GM19438 (cell line): ENCODE results near the gene CUL4A.
"Not testable (repeated sequence)": the region's sequence is repeated elsewhere in the genome, so short reads cannot be mapped to it uniquely, and the experiment has no call there.

Experiments
- ATAC-seq: cut with Tn5 transposase; IDR thresholded peaks from one replicate; pipeline ENCODE4 v1.9.1; 2021; ENCODE audit warnings: low read depth; ENCODE audit not compliant: unreplicated experiment

CUL4A gene

DNA sequence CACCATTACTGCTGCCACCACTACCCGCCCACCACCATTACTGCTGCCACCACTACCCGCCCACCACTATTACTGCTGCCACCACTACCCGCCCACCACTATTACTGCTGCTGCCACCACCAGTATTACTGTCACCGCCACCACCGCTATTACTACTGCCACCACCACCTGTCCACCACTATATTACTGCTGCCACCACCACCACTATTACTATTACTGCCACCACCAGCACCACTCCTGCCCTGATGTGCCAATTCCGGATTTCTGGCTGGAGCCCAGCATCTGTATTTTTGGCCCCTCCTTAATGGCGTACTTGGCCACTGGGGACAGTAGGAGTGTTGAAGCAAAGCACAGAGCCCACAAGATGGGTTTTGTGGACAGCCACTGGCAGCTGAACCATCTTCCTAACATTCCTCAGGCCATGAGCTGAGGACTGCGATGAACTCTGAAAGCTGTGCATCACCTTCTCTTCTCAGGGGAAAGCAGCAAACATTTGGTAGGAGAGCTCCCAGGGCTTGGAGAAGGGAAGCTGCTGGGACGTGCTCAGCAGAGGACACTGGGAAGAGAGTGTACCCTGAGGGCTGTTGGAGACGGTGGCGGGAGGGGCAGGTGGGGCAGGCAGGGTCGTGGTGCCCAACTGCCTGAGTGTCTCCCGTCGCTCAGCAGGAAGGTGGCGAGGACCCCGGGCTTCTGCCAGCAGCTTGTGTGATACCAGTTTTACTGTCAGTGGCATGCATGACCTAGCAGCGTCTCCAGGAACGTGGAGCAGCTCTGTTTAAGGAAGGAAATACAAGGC lies 23.0 kb downstream of the CUL4A start:
- ATAC-seq, result no peak

DNA sequence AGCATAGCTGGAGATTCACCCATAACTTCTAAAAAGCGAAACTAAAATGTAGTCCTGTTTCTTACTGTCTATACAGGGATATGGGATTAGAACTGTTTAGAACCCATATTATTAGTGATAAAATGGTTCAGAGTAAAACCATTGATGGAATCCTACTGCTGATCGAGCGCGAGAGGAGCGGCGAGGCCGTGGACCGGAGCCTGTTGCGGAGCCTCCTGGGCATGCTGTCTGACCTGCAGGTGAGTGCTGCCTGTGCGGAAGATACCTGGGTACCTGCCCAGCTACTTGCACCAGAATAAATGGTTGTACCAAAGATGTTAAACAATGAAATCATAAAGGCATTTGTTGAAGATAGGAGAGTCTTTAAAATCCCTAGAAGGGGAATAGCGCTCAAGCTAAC lies 23.7 kb downstream of the CUL4A start:
- ATAC-seq, result no peak

DNA sequence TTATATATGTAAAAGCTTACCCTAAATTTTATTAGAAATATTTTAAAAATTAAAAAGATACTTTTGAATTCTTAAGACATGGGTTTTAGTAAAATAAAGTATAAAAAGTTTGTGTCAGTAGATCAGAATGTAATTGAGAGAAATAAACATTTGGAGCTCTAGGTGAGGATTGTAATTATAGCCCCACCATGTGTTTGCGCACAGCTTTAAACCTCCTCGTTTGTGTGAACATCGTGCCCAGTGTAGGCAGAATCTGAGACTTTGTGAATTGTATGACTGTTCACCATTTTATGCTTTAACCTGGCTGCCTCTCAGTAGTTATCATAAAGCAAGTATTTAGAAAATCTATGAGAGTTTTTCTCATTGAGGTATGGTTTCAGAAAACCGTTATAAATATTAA lies 29.1 kb downstream of the CUL4A start:
- ATAC-seq, result no peak

DNA sequence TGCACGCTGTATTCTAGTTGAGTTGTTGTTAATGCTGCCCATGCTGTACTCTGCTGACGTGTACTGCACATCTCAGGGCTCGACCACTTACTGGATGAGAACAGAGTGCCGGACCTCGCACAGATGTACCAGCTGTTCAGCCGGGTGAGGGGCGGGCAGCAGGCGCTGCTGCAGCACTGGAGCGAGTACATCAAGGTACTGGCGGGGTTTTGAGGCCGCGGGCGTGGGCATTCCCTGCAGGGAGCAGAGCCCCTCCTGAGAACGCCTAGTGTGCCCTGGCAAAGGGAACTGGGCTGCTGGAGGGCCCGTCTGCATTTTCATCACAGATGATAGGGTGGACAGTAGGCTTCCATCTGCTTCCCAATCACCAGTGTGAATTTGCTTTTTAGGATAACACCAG lies 29.9 kb downstream of the CUL4A start:
- no peak for ATAC-seq

DNA sequence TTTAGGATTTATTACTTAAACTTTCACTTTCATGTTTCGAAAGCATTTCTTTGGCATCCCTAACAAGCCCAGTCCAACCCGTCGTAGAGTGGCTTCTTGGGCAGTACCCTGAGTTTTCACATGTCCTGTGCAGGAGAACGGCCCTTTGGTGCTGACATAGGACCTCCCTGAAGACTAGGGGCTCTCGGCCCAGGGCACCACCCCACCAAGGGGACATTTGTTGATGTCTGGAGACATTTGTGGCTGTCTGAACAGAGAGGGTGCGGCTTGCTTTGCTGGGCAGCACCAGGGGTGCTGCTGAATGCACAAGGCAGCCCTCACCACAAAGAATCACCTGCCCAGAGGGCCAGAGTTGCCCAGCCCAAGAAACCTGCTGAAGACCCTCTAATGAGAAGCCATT lies 30.6 kb downstream of the CUL4A start:
- no peak for ATAC-seq

DNA sequence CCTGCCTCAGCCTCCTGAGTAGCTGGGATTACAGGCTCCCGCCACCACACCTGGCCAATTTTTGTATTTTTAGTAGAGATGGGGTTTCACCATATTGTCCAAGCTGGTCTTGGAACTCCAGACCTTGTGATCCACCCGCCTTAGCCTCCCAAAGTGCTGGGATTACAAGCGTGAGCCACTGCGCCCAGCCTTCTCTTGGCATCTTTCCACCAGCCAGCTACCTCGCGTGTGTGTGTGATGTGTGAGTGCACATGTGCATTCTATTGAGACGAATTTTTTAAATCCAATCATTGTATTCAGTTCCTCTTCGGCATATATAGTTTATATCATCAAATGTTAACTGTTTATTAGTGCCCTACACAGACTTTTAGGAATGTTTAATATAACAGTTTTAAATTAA lies 32.2 kb downstream of the CUL4A start:
- not testable (repeated sequence) for ATAC-seq

DNA sequence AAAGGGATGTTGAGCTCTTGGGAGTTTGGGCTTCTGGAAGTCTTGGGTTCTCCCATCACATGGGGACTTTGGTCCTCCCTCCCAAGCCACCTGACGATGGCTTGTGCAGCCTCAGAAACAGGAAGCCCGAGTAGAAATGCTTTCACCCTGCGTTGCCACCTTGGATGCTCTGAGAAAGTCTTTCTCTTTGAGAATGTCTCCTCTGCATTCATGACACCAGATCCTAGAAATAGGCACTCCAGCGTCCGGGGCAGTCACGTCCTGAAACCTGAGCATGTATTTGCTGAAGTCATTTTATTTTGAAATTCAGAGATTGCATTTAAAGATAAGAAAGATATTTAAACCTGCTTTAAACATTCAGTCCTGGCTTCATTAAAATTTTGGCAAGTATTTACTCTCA lies 34.4 kb downstream of the CUL4A start:
- ATAC-seq, result no peak

DNA sequence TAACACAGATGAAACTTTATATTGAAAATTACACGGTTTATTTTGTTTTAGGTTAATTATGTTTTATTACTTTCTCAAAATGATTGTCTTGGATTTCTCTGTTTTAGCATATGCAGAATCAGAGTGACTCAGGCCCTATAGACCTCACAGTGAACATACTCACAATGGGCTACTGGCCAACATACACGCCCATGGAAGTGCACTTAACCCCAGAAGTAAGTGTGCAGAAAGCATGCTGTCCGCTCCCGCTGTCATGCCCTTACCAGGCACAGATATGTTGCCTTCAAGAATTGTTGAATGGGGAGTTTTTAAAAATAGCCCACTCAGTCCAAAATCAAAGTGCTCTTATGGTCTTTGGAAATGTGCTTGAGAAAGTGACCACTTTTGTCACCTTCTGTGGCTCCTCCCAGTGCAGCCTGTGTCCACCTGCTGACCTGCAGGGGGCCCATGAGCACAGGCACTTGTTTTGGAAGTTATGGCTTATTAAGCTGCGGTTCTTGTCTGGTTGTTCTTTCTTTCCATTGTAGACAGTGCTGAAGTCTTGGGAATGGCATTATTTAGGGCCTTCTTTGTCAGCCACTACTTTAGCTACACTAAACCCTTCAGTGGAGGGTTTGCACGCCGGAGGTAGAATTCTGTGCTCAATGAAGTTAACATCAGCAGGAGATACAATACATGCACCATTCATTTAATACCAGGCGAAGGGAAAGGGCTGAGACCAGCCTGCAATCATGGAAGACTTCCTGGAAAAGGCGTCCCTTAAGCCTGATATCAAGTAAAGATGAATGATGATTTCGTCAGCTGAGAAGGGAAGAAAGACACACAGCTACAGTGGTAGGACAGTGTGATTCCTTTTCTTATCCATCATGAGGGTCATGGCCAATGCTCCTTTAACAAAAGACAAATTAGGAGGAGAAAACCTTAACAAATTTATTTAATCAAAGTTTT lies 36.7 kb downstream of the CUL4A start:
- no peak for ATAC-seq

DNA sequence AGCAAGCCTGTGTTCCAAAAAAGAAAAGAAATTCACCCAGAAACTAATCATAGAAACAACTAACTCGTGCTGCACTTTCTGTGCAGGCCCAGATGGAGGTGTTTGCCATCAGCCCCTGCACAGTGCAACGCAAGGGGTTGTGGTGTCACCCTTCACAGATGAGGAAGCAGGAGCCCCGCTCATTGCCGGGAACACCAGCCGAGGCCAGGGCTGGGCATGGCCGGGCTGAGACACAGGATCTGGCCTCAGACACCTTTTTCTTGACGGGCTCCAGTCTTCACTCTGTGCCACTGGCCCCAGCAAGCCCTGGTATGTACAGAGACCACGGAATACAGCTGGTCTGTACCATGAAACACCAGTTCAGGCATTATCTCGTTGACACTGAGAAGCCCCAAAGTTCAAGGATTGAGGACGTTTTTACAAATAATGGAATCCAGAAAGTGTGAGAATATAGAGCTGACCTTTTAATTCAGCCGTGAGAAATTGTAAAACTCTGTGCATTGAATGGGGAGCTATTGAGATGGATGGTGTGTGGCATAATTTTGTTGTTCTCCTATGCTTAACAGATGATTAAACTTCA lies 43.2 kb downstream of the CUL4A start:
- ATAC-seq, result no peak

DNA sequence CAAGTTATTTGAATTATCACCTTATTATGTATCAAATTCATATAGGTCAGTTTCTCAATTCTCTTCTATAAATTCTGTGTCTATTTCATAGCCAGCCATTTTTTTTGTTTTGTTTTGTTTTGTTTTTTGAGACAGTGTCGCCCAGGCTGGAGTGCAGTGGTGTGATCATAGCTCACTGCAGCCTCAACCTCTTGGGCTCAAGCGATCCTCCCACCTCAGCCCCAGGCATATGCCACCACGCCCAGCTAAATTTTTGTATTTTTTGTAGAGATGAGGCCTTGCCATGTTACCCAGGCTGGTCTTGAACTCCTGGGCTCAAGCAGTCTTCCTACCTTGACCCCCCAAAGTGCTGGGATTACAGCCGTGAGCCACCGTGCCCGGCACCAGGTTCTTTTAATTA lies 48.5 kb downstream of the CUL4A start:
- ATAC-seq, result not testable (repeated sequence)

DNA sequence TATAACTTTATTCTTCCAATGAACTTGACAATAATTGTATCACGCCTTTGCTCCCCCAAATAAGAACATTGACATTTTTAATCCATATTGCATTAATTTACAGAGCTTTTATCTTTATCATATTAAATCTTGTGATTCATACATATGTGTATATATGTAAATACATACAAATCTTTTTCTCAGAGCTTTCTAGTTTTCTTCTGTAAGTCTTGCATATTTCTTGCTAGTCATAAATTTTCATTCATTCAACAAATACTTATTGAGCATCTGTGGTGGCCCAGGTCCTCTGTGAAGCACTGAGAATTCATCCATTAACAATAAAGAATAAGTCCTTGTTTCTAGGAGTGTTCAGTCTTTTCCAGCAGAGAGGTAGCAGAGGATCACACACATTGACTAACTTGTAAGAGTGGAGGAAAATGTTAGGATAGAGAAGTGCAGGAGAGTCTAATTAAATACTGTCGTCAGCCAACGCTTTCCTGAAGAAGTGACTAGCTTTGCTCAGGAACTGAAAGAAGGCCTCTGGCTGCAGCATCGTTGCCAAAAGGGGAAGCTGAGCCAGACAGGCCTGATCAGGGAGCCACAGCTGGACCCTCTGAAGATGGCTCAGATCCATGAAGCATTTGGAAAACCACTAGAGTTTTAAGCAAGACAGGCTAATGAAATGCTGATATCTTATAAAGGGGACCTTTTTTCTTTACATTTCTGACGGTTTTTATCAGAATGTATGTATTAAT lies 49.1 kb downstream of the CUL4A start:
- ATAC-seq, result no peak

DNA sequence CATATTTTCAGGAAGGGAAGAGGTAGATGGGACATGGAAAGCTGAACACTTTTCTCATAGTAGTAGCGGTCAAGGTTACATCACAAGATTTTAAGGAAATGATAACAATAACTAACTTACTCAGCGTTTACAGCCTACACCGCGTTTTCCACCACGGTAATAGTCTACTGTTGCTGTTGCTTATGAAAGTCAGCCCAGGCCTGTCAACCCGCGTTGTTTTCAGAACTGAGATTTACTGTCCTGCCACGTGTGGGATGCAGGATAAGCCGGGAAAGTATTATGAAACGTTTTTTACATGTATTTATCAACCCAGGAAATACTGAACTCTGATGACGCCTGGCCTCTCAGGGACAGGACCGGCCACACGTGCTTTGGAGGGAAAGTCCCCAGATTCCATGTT lies 51.6 kb downstream of the CUL4A start:
- no peak for ATAC-seq

DNA sequence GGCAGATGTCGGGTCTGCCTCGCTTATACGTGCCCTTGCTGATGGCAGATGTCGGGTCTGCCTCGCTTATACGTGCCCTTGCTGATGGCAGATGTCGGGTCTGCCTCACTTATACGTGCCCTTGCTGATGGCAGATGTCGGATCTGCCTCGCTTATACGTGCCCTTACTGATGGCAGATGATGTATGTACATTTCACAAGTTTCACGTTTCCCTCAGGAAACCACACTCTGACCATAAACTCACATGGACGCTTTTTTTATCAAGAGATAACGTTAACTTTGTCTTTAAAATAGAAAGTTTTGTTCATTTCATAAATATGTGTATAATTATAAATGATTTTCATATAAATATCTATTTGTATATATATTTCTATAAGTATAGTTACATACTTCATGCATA lies 53.6 kb downstream of the CUL4A start:
- ATAC-seq, result not testable (repeated sequence)

DNA sequence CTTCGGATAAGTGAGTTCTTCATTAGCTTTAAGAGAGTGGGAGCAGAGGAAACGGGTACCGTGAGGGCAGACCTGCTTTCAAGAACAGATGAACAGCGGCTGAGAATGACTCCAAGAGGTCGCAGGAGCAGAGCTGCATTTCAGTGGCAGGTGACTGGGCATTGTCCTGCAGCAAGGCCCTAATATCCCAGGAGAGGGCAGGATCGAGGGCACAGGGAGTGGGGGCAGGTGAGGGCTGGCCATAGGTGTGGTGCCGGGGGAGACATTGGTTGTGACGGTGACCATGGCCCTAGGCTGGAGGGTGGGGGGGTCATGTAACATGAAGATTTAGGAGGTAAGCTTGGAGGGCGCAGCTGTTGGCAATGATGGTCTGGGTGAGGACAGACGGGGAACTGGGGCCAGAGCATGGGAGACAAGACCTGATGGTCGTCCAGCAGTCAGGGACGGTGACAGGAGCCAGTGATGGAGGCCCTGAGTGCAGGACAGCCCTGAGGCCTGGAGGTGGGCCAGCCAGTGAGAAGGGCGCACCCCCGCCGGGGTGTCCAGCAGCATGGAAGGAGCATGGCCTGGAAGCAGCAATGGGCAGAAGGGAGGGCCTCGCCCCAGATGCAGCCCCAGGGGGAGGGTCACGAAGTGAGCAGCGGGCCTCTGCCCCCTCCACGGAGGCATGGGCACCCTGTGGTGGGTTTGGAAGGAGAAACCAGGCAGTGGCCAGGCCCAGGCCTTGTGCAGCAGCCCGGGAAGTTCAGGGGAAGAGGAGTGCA lies 58.4 kb downstream of the CUL4A start:
- ATAC-seq, result no peak

DNA sequence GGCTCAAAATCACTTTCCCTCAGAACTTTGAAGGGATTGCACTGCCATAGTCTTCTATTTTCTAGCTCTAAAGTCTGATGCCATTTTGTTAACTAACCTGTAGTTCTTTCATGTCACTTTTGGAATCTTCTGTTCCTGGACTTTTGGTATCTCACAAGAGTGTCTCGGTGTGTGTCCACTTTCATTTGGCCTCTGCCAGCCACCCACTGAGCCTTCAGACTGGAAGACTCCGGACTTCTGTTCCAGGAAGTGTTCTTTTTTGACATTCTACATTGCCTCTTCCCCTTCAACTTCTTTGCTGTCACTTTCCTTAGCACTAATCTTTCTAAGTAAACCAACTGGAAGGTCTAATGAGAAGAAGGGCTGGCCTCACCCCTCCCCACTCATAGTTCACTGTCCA lies 62.6 kb downstream of the CUL4A start:
- no peak for ATAC-seq

DNA sequence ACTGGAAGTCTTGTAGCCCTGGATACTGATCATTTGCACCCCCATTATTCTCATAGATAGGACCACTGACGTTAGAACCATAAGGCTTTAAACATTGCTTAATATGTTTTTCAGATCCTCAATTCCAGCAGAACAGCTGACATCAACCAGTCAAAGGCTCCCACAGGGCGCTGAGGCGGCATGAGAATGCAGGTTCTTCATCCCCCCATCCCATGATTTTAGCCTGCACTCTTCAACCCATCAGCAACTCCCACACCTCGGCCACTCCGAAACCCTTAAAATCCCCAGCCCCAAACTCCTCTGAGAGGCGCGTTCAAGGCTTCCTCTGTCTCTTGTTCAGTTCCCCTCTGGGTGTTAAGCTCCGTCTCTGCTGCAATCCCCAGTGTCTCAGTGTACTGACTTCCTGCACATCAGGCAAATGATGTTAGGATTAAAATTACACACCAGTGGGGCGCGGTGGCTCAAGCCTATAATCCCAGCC lies 63.3 kb downstream of the CUL4A start:
- ATAC-seq, result no peak

DNA sequence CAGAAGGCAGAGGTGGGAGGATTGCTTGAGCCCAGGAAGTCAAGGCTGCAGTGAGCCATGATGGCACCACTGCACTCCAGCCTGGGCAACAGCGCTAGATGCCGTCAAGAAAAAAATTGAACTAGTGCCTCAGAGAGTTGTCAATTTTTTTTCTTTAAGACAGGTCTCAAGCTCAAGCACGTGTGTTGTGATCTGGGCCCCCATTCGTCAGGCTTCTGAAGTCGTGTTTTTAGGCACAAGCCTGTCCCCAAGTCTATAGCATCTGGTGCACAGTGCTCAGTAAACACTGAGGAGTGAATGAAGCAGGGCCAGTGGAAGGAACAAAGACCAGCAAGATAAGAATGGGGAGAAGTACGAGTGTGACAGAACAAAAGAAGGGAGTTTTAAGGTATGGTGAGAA lies 63.9 kb downstream of the CUL4A start:
- ATAC-seq, result no peak

DNA sequence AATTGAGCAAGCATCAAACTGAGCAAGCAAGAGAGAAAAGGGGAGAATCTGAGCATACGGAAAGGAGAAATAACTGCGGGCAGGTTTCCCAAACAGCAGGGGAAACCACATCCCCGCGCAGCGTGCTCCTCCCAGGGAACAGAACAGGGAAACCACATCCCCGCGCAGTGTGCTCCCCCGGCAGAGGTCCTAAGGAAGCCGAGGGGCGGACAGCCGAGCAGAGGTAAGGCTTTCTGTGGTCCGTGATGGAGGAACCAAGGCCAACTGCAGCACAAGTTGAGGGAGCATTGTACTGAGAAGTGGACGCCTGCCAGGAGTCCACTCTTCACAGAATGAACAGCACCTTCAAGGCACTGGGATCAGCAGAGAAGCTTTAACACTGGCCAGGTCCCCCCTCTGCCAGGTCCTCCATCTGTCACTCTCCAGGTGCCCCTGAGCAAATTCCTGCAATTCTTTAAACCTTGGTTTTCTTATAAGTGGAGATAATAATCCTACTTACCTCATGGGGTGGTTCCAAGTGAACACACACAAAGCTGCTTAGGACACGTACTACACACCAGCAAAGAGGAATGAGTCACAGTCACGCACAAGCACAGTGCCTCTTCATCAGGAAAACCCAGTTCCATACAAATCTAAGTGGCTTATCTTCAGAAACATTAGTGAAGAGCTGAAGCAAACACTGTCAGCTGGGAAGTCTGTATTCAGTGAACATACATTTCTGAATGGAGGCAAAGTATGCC lies 64.6 kb downstream of the CUL4A start:
- ATAC-seq, result no peak

DNA sequence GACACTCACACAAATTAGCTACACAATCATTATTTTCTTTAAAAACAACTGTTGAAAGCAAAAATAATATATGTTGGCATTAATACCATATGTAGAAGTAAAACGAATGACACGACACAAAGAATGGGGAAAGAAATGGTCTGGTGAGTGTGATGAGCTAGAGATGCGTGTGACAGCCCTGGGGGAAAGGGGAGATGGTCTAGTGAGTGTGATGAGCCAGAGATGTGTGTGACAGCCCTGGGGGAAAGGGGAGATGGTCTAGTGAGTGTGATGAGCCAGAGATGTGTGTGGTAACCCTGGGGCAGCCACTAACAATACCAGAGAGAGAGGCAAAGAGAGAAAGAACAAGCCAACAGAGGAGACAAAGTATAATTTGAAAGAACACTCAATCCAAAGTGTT lies 65.3 kb downstream of the CUL4A start:
- no peak for ATAC-seq
